HepG2 (cell line): ENCODE measurements around the gene NRL. TPM values are rescaled to one million over a fixed set of nuclear protein-coding genes. Genes with fewer than 3 reads are reported as not detected.

ENCODE experiments used
- CBX1 ChIP-seq: IDR thresholded peaks from one replicate; pipeline ENCODE4 v1.6.1; 2016; ENCODE audit warnings: antibody characterized with exemption, low read depth
- ZBTB33 ChIP-seq: sonication (generic); formaldehyde crosslinking; IDR thresholded peaks from 2 replicates; pipeline ENCODE4 v1.4.0; 2020; ENCODE audit warnings: missing genetic modification reagents
- ZBTB43 ChIP-seq: sonication (generic); formaldehyde crosslinking; conservative IDR thresholded peaks from 2 replicates; pipeline ENCODE4 v1.4.0; 2020; ENCODE audit warnings: missing genetic modification reagents
- ZNF232 ChIP-seq: sonication (generic); formaldehyde crosslinking; IDR thresholded peaks from 2 replicates; pipeline ENCODE4 v1.4.0; 2020; ENCODE audit warnings: missing genetic modification reagents, borderline replicate concordance
- ZNF607 ChIP-seq: sonication (generic); formaldehyde crosslinking; IDR thresholded peaks from 2 replicates; pipeline ENCODE4 v1.5.1; 2020; ENCODE audit warnings: missing genetic modification reagents, mild to moderate bottlenecking, borderline replicate concordance
- ZNF629 ChIP-seq: sonication (generic); formaldehyde crosslinking; conservative IDR thresholded peaks from 2 replicates; pipeline ENCODE4 v1.5.0; 2020; ENCODE audit warnings: missing genetic modification reagents
- ZNF652 ChIP-seq: IDR thresholded peaks from 2 replicates; pipeline ENCODE4 v1.6.1; 2016; ENCODE audit warnings: low read depth, borderline replicate concordance
- polyA plus RNA-seq, 8 experiments: library from polyadenylated mRNA; depleted of rRNA in 3 of 8; stranded (reverse) in 7 of 8; unstranded in 1 of 8; fragments of >200 nt; fragmentation: Illumina TruSeq in 4 of 8; extraction: Trizol in 4 of 8; gene quantifications; 2 replicates each; pipeline versions ENCODE4 v1.2.1 to v1.2.3, GENCODE V29; 2011 to 2016; ENCODE audit warnings: low read depth in 4 of 8, missing spikeins in 1 of 8, mixed read lengths in 1 of 8; ENCODE audit not compliant: insufficient read depth in 1 of 8
- total RNA-seq, 5 experiments: library from RNA; depleted of rRNA; stranded (reverse); fragments of >200 nt; fragmentation: Illumina TruSeq; extraction: Trizol; gene quantifications; 2 replicates each; pipeline ENCODE4 v1.2.3, GENCODE V29; 2016; ENCODE audit warnings: low read depth in 1 of 5
- TF ChIP-seq, protein P1 (sequence below): IDR thresholded peaks from 2 replicates; pipeline ENCODE4 v1.6.1; 2012; ENCODE audit warnings: low read length, improper control_type of control experiment
- TF ChIP-seq, protein P2 (sequence below): sonication (generic); formaldehyde crosslinking; IDR thresholded peaks from 2 replicates; pipeline ENCODE4 v1.5.0; 2020; ENCODE audit warnings: mild to moderate bottlenecking, missing genetic modification reagents, moderate library complexity
- TF ChIP-seq, protein P3 (sequence below): sonication (generic); formaldehyde crosslinking; IDR thresholded peaks from 2 replicates; pipeline ENCODE4 v1.5.0; 2020; ENCODE audit warnings: missing genetic modification reagents

The NRL gene
- total and polyA plus RNA-seq, 2 of the 13 experiments (the other 11 are each of a cell fraction or from before 2014, with no cell fraction given) = 2.5 to 4.7 TPM

DNA sequence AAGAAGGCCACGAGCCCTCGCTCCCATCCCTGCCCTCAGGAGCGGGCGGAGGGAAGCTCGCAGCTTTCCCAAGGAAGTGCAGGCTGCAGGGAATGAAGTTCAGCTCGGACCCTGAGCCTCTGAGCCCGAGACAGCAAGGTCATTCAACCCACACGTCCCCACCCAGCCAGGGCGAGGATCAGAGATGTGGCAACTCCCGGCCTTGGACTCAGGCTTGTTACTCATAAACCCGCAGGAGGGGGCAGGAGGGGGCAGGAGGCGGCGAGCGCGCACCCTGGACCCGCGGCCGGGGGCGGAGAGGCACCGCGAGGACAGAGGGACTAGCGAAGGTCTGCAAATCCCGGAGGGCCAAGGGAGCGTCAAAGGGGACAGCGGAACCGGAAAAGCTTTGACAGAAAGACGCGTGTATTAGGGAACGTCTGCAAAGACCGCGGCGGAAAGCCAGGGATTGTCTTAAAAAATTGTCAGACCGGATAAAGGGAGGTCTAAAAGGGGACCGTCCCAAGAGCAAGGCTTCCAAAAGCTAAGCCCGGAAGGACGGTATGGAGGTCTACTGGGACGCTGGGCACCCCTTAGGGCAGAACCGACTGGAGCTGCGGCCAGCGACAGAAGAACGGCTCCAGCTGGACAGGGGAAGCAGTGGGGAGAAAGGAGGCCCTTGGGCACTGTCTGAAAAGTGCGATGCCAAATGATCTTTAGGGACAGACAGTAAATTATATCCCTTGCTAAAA is 783 bp downstream of the NRL start (continued):
- TF ChIP-seq ZBTB33 (CRISPR knock-in tag) (peak; percentile 85; the same call in 1 of the 2 replicates), ZNF652 (CRISPR knock-in tag) (peak; percentile 77), ZNF607 (CRISPR knock-in tag) (peak; percentile 91), ZNF629 (CRISPR knock-in tag) (peak; percentile 65), ZNF232 (CRISPR knock-in tag) (peak; percentile 87), CBX1 (peak; percentile 97), ZBTB43 (peak; percentile 87)
- TF ChIP-seq, protein P1, sequence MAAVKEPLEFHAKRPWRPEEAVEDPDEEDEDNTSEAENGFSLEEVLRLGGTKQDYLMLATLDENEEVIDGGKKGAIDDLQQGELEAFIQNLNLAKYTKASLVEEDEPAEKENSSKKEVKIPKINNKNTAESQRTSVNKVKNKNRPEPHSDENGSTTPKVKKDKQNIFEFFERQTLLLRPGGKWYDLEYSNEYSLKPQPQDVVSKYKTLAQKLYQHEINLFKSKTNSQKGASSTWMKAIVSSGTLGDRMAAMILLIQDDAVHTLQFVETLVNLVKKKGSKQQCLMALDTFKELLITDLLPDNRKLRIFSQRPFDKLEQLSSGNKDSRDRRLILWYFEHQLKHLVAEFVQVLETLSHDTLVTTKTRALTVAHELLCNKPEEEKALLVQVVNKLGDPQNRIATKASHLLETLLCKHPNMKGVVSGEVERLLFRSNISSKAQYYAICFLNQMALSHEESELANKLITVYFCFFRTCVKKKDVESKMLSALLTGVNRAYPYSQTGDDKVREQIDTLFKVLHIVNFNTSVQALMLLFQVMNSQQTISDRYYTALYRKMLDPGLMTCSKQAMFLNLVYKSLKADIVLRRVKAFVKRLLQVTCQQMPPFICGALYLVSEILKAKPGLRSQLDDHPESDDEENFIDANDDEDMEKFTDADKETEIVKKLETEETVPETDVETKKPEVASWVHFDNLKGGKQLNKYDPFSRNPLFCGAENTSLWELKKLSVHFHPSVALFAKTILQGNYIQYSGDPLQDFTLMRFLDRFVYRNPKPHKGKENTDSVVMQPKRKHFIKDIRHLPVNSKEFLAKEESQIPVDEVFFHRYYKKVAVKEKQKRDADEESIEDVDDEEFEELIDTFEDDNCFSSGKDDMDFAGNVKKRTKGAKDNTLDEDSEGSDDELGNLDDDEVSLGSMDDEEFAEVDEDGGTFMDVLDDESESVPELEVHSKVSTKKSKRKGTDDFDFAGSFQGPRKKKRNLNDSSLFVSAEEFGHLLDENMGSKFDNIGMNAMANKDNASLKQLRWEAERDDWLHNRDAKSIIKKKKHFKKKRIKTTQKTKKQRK = no peak
- TF ChIP-seq, protein P2, sequence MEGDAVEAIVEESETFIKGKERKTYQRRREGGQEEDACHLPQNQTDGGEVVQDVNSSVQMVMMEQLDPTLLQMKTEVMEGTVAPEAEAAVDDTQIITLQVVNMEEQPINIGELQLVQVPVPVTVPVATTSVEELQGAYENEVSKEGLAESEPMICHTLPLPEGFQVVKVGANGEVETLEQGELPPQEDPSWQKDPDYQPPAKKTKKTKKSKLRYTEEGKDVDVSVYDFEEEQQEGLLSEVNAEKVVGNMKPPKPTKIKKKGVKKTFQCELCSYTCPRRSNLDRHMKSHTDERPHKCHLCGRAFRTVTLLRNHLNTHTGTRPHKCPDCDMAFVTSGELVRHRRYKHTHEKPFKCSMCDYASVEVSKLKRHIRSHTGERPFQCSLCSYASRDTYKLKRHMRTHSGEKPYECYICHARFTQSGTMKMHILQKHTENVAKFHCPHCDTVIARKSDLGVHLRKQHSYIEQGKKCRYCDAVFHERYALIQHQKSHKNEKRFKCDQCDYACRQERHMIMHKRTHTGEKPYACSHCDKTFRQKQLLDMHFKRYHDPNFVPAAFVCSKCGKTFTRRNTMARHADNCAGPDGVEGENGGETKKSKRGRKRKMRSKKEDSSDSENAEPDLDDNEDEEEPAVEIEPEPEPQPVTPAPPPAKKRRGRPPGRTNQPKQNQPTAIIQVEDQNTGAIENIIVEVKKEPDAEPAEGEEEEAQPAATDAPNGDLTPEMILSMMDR (CRISPR knock-in tag) = peak; percentile 63
- TF ChIP-seq, protein P3, sequence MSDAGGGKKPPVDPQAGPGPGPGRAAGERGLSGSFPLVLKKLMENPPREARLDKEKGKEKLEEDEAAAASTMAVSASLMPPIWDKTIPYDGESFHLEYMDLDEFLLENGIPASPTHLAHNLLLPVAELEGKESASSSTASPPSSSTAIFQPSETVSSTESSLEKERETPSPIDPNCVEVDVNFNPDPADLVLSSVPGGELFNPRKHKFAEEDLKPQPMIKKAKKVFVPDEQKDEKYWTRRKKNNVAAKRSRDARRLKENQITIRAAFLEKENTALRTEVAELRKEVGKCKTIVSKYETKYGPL (CRISPR knock-in tag) = peak; percentile 83
